ENCODE results near the gene MZF1.

MZF1 gene

DNA sequence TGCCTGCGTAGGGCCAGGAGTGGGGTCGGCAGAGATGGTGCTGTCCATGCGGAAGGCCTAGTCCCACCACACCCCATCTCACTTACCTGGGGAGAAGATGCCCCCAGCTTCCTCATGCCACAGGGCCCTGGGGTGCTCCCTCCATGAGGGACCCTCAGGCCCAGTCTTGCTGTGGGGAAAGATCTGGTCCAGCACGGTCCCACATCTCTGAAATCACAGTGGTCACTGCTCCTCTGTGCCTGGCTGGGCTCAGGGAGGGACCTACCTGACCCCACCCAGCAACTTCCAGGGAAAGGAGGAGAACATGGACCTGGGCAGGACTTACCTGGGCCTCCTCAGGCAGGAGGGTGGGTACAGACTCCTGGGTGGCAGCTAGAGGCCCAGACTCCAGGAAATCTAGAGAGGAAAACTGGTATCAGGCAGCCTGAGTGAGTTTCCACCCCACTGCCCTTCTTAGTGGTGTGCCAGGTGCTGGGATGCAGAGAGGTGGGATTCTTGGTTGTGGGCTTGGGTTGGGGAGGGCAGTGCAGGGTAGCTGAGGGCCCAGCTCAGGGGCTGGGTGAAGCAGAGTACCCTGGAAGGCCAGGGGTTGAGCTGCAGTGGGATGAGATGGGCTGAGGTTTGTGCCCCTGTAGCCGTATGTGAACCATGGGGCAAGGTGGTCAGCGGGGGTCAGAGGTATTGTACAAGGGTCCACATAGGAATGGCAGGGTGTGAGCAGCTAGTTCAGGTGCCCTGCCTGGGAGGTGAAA is 3.8 kb downstream of the MZF1 start:
- no peak overlapping the region for H3K9ac ChIP-seq (ENCODE audit: low read length)
- H3K27me3 ChIP-seq (ENCODE audit: low read length): no peaks in the 10 kb centered on the region
- H4K20me1 ChIP-seq (ENCODE audit: low read depth, low read length): no peaks in the 10 kb centered on the region
- H3K36me3 ChIP-seq (ENCODE audit: low read length): no peaks in the 10 kb centered on the region
- peaks cover 19% of the 10 kb centered on the region for H3F3A ChIP-seq (ENCODE audit: insufficient read depth)
- no peaks in the 10 kb centered on the region for H3K79me2 ChIP-seq (ENCODE audit: insufficient read depth, low read length)
- H3K9me3 ChIP-seq (ENCODE audit: insufficient read depth, low read length): no peaks in the 10 kb centered on the region
- H3K4me3 ChIP-seq (ENCODE audit: insufficient read depth, low read length, poor library complexity, severe bottlenecking): no peak overlapping the region
- H3K9me2 ChIP-seq (replicated peaks; ENCODE audit: insufficient read depth, low read length): no peaks in the 10 kb centered on the region
- H3K27ac ChIP-seq (ENCODE audit: low read depth, low read length): no peak overlapping the region
- H3K4me2 ChIP-seq (ENCODE audit: low read depth, low read length, poor library complexity, severe bottlenecking): no peak overlapping the region
- no peak for TF ChIP-seq EZH2phosphoT487 (conservative IDR thresholded peaks at IDR 0.05; ENCODE audit: low read length)
- TF ChIP-seq, protein P1, sequence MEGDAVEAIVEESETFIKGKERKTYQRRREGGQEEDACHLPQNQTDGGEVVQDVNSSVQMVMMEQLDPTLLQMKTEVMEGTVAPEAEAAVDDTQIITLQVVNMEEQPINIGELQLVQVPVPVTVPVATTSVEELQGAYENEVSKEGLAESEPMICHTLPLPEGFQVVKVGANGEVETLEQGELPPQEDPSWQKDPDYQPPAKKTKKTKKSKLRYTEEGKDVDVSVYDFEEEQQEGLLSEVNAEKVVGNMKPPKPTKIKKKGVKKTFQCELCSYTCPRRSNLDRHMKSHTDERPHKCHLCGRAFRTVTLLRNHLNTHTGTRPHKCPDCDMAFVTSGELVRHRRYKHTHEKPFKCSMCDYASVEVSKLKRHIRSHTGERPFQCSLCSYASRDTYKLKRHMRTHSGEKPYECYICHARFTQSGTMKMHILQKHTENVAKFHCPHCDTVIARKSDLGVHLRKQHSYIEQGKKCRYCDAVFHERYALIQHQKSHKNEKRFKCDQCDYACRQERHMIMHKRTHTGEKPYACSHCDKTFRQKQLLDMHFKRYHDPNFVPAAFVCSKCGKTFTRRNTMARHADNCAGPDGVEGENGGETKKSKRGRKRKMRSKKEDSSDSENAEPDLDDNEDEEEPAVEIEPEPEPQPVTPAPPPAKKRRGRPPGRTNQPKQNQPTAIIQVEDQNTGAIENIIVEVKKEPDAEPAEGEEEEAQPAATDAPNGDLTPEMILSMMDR (IDR thresholded peaks at IDR 0.05; ENCODE audit: insufficient read depth, low read length, poor library complexity, severe bottlenecking): no peak
- H2AFZ ChIP-seq (ENCODE audit: low read depth, low read length, severe bottlenecking): no peak overlapping the region

GRCh38 chr19:58568453-58569130 is 4.5 kb downstream of the MZF1 start:
- no peak overlapping the region for H3K9ac ChIP-seq (ENCODE audit: low read length)
- TF ChIP-seq, protein P1 (IDR thresholded peaks at IDR 0.05; ENCODE audit: insufficient read depth, low read length, poor library complexity, severe bottlenecking): no peak
- no peak for TF ChIP-seq EZH2phosphoT487 (conservative IDR thresholded peaks at IDR 0.05; ENCODE audit: low read length)
- H3K9me3 ChIP-seq (ENCODE audit: insufficient read depth, low read length): no peaks in the 10 kb centered on the region
- no peaks in the 10 kb centered on the region for H4K20me1 ChIP-seq (ENCODE audit: low read depth, low read length)
- H2AFZ ChIP-seq (ENCODE audit: low read depth, low read length, severe bottlenecking): no peak overlapping the region
- H3K36me3 ChIP-seq (ENCODE audit: low read length): no peaks in the 10 kb centered on the region
- H3K4me2 ChIP-seq (ENCODE audit: low read depth, low read length, poor library complexity, severe bottlenecking): no peak overlapping the region
- H3K9me2 ChIP-seq (replicated peaks; ENCODE audit: insufficient read depth, low read length): no peaks in the 10 kb centered on the region
- peaks cover 19% of the 10 kb centered on the region for H3F3A ChIP-seq (ENCODE audit: insufficient read depth)
- H3K79me2 ChIP-seq (ENCODE audit: insufficient read depth, low read length): no peaks in the 10 kb centered on the region
- H3K27ac ChIP-seq (ENCODE audit: low read depth, low read length): no peak overlapping the region
- no peaks in the 10 kb centered on the region for H3K27me3 ChIP-seq (ENCODE audit: low read length)
- H3K4me3 ChIP-seq (ENCODE audit: insufficient read depth, low read length, poor library complexity, severe bottlenecking): no peak overlapping the region

DNA sequence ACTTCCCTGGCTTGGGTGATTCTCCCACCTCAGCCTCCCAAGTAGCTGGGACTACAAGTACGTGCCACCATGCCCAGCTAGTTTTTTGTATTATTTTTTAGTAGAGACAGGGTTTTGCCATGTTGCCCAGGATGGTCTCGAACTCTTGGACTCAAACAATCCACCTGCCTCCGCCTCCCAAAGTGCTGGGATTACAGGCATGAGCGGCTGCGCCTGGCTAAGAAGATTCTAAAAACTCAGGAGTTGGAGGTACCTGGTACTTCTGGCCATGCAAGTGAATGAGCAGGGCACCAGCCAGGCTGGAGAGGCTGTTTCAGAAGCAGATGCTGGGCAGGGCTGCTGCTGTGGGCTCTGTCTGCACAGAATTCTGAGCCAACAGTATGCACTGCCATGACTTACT is 6.1 kb downstream of the MZF1 start:
- H3K27me3 ChIP-seq (ENCODE audit: low read length): no peaks in the 10 kb centered on the region
- no peaks in the 10 kb centered on the region for H4K20me1 ChIP-seq (ENCODE audit: low read depth, low read length)
- no peak for TF ChIP-seq EZH2phosphoT487 (conservative IDR thresholded peaks at IDR 0.05; ENCODE audit: low read length)
- TF ChIP-seq, protein P1 (IDR thresholded peaks at IDR 0.05; ENCODE audit: insufficient read depth, low read length, poor library complexity, severe bottlenecking): no peak
- H3K79me2 ChIP-seq (ENCODE audit: insufficient read depth, low read length): no peaks in the 10 kb centered on the region
- H3K9ac ChIP-seq (ENCODE audit: low read length): no peak overlapping the region
- H3K36me3 ChIP-seq (ENCODE audit: low read length): no peaks in the 10 kb centered on the region
- no peak overlapping the region for H3K27ac ChIP-seq (ENCODE audit: low read depth, low read length)
- H2AFZ ChIP-seq (ENCODE audit: low read depth, low read length, severe bottlenecking): no peak overlapping the region
- H3K4me3 ChIP-seq (ENCODE audit: insufficient read depth, low read length, poor library complexity, severe bottlenecking): no peak overlapping the region
- H3K9me3 ChIP-seq (ENCODE audit: insufficient read depth, low read length): no peaks in the 10 kb centered on the region
- peaks cover 16% of the 10 kb centered on the region; the same call in 1 of the 2 replicates for H3F3A ChIP-seq (ENCODE audit: insufficient read depth)
- H3K9me2 ChIP-seq (replicated peaks; ENCODE audit: insufficient read depth, low read length): no peaks in the 10 kb centered on the region
- no peak overlapping the region for H3K4me2 ChIP-seq (ENCODE audit: low read depth, low read length, poor library complexity, severe bottlenecking)
